HL-60 (cell line): Measurements from ENCODE around the gene PALS2.

Experiments used
- DNase-seq, 2 experiments: peaks; one replicate each; pipeline ENCODE4 v3.0.0-alpha.2; 2010 to 2020; ENCODE audit warnings: low read depth in 1 of 2, low spot score in 1 of 2
- H3K27ac ChIP-seq: fragments of 250-450 bp; sonication (Bioruptor Pico); replicated peaks from 2 replicates; pipeline ENCODE4 v1.5.1; 2020; ENCODE audit warnings: mild to moderate bottlenecking, moderate library complexity
- H3K27me3 ChIP-seq: fragments of 250-450 bp; sonication (Bioruptor Pico); 2 replicates; pipeline ENCODE4 v1.5.1; 2021; ENCODE audit warnings: mild to moderate bottlenecking, moderate library complexity; ENCODE audit not compliant: insufficient read depth, poor library complexity, severe bottlenecking
- H3K4me3 ChIP-seq: replicated peaks from 2 replicates; pipeline ENCODE4 v1.5.1; 2011; ENCODE audit warnings: mild to moderate bottlenecking, control low read depth, low read length; ENCODE audit not compliant: insufficient read depth
- GABPA ChIP-seq: IDR thresholded peaks from 2 replicates; pipeline ENCODE4 v1.6.1; 2012; ENCODE audit warnings: low read depth
- POLR2AphosphoS5 ChIP-seq: IDR thresholded peaks from 2 replicates; pipeline ENCODE4 v1.6.1; 2012; ENCODE audit warnings: low read depth
- SPI1 ChIP-seq: IDR thresholded peaks from 2 replicates; pipeline ENCODE4 v1.6.1; 2012; ENCODE audit warnings: low read depth, mild to moderate bottlenecking, borderline replicate concordance
- long read RNA-seq: library from polyadenylated mRNA; unstranded; transcript quantifications from one replicate; pipeline ENCODE4 v2.0.0, GENCODE V29; 2020
- TF ChIP-seq, protein P1 (sequence below): IDR thresholded peaks from one replicate; pipeline ENCODE4 v1.5.1; 2011; ENCODE audit warnings: low read length, control low read depth, inconsistent platforms; ENCODE audit not compliant: insufficient read depth
- TF ChIP-seq, protein P2 (sequence below): IDR thresholded peaks from 2 replicates; pipeline ENCODE4 v1.6.1; 2012; ENCODE audit warnings: low read depth; ENCODE audit not compliant: insufficient replicate concordance

The PALS2 gene, protein sequence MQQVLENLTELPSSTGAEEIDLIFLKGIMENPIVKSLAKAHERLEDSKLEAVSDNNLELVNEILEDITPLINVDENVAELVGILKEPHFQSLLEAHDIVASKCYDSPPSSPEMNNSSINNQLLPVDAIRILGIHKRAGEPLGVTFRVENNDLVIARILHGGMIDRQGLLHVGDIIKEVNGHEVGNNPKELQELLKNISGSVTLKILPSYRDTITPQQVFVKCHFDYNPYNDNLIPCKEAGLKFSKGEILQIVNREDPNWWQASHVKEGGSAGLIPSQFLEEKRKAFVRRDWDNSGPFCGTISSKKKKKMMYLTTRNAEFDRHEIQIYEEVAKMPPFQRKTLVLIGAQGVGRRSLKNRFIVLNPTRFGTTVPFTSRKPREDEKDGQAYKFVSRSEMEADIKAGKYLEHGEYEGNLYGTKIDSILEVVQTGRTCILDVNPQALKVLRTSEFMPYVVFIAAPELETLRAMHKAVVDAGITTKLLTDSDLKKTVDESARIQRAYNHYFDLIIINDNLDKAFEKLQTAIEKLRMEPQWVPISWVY
- long read RNA-seq, partial matches to known transcripts, result 1 of 5 reads
- long read RNA-seq, other reads (novel, unspliced or antisense), result 3 of 5 reads

DNA sequence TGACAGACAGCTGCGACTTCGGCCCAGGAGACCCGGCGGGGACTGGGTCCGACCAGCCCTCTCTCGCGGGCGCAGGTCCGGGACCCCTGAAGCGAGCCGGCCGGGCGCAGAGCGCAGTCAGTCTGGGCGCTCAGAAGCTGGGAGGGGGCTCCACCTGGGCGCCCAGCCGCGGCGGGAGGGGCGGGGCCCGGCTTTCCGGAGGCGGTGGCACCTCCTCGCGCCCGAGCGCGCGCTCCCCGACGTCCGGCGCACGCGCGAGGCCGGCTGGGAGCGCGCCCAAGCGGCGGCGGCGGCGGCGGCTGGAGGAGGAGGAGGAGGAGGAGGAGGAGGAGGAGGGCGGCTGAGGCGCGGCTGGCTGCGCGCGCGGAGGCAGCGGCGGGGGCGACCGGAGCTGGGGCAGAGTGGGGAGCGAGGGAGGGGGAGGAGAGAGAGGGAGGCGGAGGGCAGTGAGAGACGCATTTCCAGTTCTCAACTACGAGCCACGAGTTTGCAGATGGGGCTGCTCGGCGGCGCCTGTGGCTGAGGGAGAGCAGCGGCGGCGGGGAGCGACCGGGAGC, at the start of gene PALS2:
Gene PALS2, plus strand, starts transcription at position 456 of the 557 bp plus-strand sequence. CDS start 50,216 bp downstream, outside the sequence.
- H3K27me3 ChIP-seq, result peaks cover 13% of the 10 kb centered on the region
- DNase-seq, result peak; percentile 36 to 63
- H3K4me3 ChIP-seq, result peak within 1 kb of the TSS; percentile 63
- H3K27ac ChIP-seq, result peak within 1 kb of the TSS; percentile 64
- no peak for TF ChIP-seq POLR2AphosphoS5
- no peak for TF ChIP-seq GABPA
- TF ChIP-seq, protein P1, sequence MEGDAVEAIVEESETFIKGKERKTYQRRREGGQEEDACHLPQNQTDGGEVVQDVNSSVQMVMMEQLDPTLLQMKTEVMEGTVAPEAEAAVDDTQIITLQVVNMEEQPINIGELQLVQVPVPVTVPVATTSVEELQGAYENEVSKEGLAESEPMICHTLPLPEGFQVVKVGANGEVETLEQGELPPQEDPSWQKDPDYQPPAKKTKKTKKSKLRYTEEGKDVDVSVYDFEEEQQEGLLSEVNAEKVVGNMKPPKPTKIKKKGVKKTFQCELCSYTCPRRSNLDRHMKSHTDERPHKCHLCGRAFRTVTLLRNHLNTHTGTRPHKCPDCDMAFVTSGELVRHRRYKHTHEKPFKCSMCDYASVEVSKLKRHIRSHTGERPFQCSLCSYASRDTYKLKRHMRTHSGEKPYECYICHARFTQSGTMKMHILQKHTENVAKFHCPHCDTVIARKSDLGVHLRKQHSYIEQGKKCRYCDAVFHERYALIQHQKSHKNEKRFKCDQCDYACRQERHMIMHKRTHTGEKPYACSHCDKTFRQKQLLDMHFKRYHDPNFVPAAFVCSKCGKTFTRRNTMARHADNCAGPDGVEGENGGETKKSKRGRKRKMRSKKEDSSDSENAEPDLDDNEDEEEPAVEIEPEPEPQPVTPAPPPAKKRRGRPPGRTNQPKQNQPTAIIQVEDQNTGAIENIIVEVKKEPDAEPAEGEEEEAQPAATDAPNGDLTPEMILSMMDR, result no peak
- TF ChIP-seq, protein P2, sequence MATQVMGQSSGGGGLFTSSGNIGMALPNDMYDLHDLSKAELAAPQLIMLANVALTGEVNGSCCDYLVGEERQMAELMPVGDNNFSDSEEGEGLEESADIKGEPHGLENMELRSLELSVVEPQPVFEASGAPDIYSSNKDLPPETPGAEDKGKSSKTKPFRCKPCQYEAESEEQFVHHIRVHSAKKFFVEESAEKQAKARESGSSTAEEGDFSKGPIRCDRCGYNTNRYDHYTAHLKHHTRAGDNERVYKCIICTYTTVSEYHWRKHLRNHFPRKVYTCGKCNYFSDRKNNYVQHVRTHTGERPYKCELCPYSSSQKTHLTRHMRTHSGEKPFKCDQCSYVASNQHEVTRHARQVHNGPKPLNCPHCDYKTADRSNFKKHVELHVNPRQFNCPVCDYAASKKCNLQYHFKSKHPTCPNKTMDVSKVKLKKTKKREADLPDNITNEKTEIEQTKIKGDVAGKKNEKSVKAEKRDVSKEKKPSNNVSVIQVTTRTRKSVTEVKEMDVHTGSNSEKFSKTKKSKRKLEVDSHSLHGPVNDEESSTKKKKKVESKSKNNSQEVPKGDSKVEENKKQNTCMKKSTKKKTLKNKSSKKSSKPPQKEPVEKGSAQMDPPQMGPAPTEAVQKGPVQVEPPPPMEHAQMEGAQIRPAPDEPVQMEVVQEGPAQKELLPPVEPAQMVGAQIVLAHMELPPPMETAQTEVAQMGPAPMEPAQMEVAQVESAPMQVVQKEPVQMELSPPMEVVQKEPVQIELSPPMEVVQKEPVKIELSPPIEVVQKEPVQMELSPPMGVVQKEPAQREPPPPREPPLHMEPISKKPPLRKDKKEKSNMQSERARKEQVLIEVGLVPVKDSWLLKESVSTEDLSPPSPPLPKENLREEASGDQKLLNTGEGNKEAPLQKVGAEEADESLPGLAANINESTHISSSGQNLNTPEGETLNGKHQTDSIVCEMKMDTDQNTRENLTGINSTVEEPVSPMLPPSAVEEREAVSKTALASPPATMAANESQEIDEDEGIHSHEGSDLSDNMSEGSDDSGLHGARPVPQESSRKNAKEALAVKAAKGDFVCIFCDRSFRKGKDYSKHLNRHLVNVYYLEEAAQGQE, result no peak

DNA sequence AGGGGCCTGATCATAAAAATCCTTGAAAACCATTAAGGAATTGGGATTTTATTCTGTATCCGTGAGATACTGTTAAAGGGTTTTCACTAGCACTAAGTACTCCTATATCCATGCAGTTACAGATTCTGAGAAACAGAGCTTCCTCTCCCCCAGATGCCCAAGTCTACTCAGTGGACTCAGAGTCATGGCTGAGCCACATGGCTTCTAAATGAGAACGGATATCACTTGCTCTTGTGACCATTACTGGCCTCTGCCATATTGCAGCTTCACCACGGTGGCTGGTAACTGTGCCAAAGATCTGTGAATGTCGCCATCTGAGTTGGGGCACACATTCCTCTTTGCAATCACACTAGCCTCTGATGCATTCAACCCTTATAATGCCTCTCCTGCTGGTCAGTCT, 42.0 kb upstream of the PALS2 start:
- no peak for DNase-seq
- TF ChIP-seq SPI1 (no peak), GABPA (no peak), POLR2AphosphoS5 (no peak)
- TF ChIP-seq, protein P1, result no peak
- TF ChIP-seq, protein P2, result no peak
- Histone ChIP-seq H3K27ac (no peak overlapping the region), H3K27me3 (peaks cover 7% of the 10 kb centered on the region), H3K4me3 (no peak overlapping the region)

DNA sequence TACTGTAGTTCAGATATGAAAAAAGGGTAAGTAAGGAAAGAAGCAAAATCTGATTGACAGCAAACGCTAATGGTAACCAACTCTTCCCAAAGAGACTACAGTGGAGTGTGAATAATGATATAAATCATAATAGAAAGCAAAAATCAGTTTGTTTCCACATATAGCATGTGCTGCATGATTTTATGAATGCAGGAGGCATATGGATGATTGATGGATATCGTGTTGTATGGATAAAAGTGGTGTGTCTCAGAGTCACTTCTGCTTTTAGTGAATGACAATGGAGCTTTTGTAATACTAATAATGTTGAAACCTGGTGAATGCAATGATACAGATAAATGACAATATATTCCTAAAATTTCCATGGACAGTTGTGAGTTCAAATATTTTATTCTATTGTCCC, 36.6 kb upstream of the PALS2 start:
- Histone ChIP-seq H3K4me3 (no peak overlapping the region), H3K27ac (no peak overlapping the region), H3K27me3 (peaks cover 4% of the 10 kb centered on the region)
- no peak for DNase-seq
- TF ChIP-seq, protein P2, result no peak
- TF ChIP-seq POLR2AphosphoS5 (no peak), SPI1 (no peak), GABPA (no peak)
- TF ChIP-seq, protein P1, result no peak
